Stimulated activated CD4-positive, alpha-beta T cell treated with anti-CD3 and anti-CD28 coated beads, Interleukin-1b, Interleukin-23, amount 100 ng/mL, for 24 hours (primary cell): Measurements from ENCODE around the gene ELP6.
"Not testable (repeated sequence)": the region's sequence is repeated elsewhere in the genome, so short reads cannot be mapped to it uniquely, and the experiment has no call there.

Experiments
- DNase-seq, 4 experiments: peaks; one replicate each; pipeline ENCODE4 v3.0.0-alpha.2; 2020; ENCODE audit warnings: low read depth in 4 of 4, low spot score in 1 of 4

ELP6 gene

GRCh38 chr3:47512416-47513124, 942 bp downstream of the ELP6 start:
- DNase-seq, result peak in 2 of 4 experiments; percentile 5 to 9

- DNase-seq, result not testable (repeated sequence)
Observed at GRCh38 chr3:47505267-47505666, 8.2 kb downstream of the ELP6 start.

- DNase-seq, result no peak
Observed at GRCh38 chr3:47504113-47504512, 9.4 kb downstream of the ELP6 start.

- DNase-seq, result no peak
Observed at GRCh38 chr3:47503033-47503432, 10.5 kb downstream of the ELP6 start.

- no peak for DNase-seq
Observed at GRCh38 chr3:47496892-47497291, 16.6 kb downstream of the ELP6 start.

- no peak for DNase-seq
Observed at GRCh38 chr3:47495886-47496285, 17.6 kb downstream of the ELP6 start.

GRCh38 chr3:47495111-47495510, 18.4 kb downstream of the ELP6 start:
- no peak for DNase-seq

GRCh38 chr3:47491777-47492176, 21.7 kb downstream of the ELP6 start:
- no peak for DNase-seq

- DNase-seq, result no peak
Observed at GRCh38 chr3:47491186-47491585, 22.3 kb downstream of the ELP6 start.

GRCh38 chr3:47487265-47487664, 26.2 kb downstream of the ELP6 start:
- DNase-seq, result no peak

GRCh38 chr3:47485812-47486211, 27.7 kb downstream of the ELP6 start:
- DNase-seq, result no peak

- DNase-seq, result no peak
Observed at GRCh38 chr3:47482366-47482765, 31.1 kb downstream of the ELP6 start.

GRCh38 chr3:47481763-47482162, 31.7 kb downstream of the ELP6 start:
- not testable (repeated sequence) for DNase-seq

GRCh38 chr3:47480267-47480666, 33.2 kb downstream of the ELP6 start:
- not testable (repeated sequence) for DNase-seq

GRCh38 chr3:47479826-47480160, 33.7 kb downstream of the ELP6 start:
- no peak for DNase-seq

- DNase-seq, result no peak
Observed at GRCh38 chr3:47478022-47478421, 35.5 kb downstream of the ELP6 start.

GRCh38 chr3:47476644-47477199, 36.8 kb downstream of the ELP6 start:
- no peak for DNase-seq

- DNase-seq, result no peak
Observed at GRCh38 chr3:47476330-47476626, 37.2 kb downstream of the ELP6 start.

- DNase-seq, result peak; percentile 93 to 97 (median 94)
Observed at GRCh38 chr3:47475570-47476329, 37.8 kb downstream of the ELP6 start, which contains the start of gene SCAP. Gene SCAP, minus strand, starts transcription at chr3:47475941. Its CDS starts 32,948 bp downstream, at chr3:47442993.

- DNase-seq, result peak in 3 of 4 experiments; percentile 5 to 11 (median 5)
Observed at GRCh38 chr3:47475029-47475569, 38.4 kb downstream of the ELP6 start.

GRCh38 chr3:47473391-47473790, 40.1 kb downstream of the ELP6 start:
- DNase-seq, result no peak

- DNase-seq, result no peak
Observed at GRCh38 chr3:47469616-47470015, 43.9 kb downstream of the ELP6 start.
